Placental pericyte (primary cell): ENCODE measurements around the gene TEX47. TPM values are rescaled to one million over a fixed set of nuclear protein-coding genes. Genes with fewer than 3 reads are reported as not detected.

Source experiments
- small RNA-seq: library from RNA; depleted of rRNA; stranded (forward); fragments of <200 nt; gene quantifications from one replicate; pipeline ENCODE3, GENCODE V24; 2012; ENCODE audit warnings: low replicate concordance
- total RNA-seq: library from RNA; depleted of rRNA; stranded (reverse); fragments of >200 nt; gene quantifications from 2 replicates; pipeline ENCODE4 v1.2.3, GENCODE V29; 2012

TEX47 gene
- not detected in 2 replicates for total RNA-seq

GRCh38 chr7:88795553-88795952, at the start of gene TEX47:
Gene TEX47 (minus strand): TSS chr7:88795737. CDS start chr7:88794942, 795 bp downstream.

GRCh38 chr7:88759230-88760135, 36.1 kb downstream of the TEX47 start, which contains the start of gene ZNF804B:
Gene ZNF804B (plus strand): TSS chr7:88759700. CDS start chr7:88759977, 277 bp downstream.

Small RNAs within 50 kb of the gene (small RNA-seq; reads per million reads assigned to genes)
- gene AC002127.1 = not detected

Other genes starting within 250 kb of the TEX47 start
- gene ZNF804B, start 36.0 kb downstream of the TEX47 start, total RNA-seq = not detected in 2 replicates